ENCODE measurements around the gene HIF1AN.

The HIF1AN gene

GRCh38 chr10:100520811-100521210, 14.9 kb upstream of the HIF1AN start:
- in situ Hi-C loops (cut with MboI; ENCODE audit: low sequenced_read_pairs), result no loop called here

- in situ Hi-C loops (cut with MboI; ENCODE audit: low sequenced_read_pairs), result no loop called here
These were observed 13.5 kb upstream of the HIF1AN start for GRCh38 chr10:100522107-100522801.

- in situ Hi-C loops (cut with MboI; ENCODE audit: low sequenced_read_pairs), result no loop called here
These were observed 12.8 kb upstream of the HIF1AN start for GRCh38 chr10:100522945-100523344.

GRCh38 chr10:100524206-100524605, 11.5 kb upstream of the HIF1AN start:
- in situ Hi-C loops (cut with MboI; ENCODE audit: low sequenced_read_pairs), result no loop called here

GRCh38 chr10:100524638-100525037, 11.1 kb upstream of the HIF1AN start:
- in situ Hi-C loops (cut with MboI; ENCODE audit: low sequenced_read_pairs), result no loop called here

- in situ Hi-C loops (cut with MboI; ENCODE audit: low sequenced_read_pairs), result no loop called here
These were observed 7.4 kb upstream of the HIF1AN start for GRCh38 chr10:100528123-100528886.

GRCh38 chr10:100528921-100529474, 6.7 kb upstream of the HIF1AN start:
- in situ Hi-C loops (cut with MboI; ENCODE audit: low sequenced_read_pairs), result no loop called here

- in situ Hi-C loops (cut with MboI; ENCODE audit: low sequenced_read_pairs), result no loop called here
These were observed 6.1 kb upstream of the HIF1AN start, which contains the start of gene NDUFB8 for GRCh38 chr10:100529475-100530298. Gene NDUFB8 (minus strand): TSS chr10:100529871. CDS start chr10:100529851, 20 bp downstream.

- in situ Hi-C loops (cut with MboI; ENCODE audit: low sequenced_read_pairs), result no loop called here
These were observed 4.0 kb upstream of the HIF1AN start for GRCh38 chr10:100531761-100532160.

- in situ Hi-C loops (cut with MboI; ENCODE audit: low sequenced_read_pairs), result no loop called here
These were observed 1.0 kb upstream of the HIF1AN start for GRCh38 chr10:100534726-100535125.

GRCh38 chr10:100535338-100535714, 417 bp upstream of the HIF1AN start:
- in situ Hi-C loops (cut with MboI; ENCODE audit: low sequenced_read_pairs), result no loop called here

- in situ Hi-C loops (cut with MboI; ENCODE audit: low sequenced_read_pairs), result no loop called here
These were observed 1.7 kb downstream of the HIF1AN start for GRCh38 chr10:100537475-100537874.

- in situ Hi-C loops (cut with MboI; ENCODE audit: low sequenced_read_pairs), result no loop called here
These were observed 9.2 kb downstream of the HIF1AN start for GRCh38 chr10:100544950-100545349.

- in situ Hi-C loops (cut with MboI; ENCODE audit: low sequenced_read_pairs), result loop anchor here (10.0 kb wide), 1 partner anchor 324 kb away; no protein-coding TSS in a partner anchor
These were observed 15.5 kb downstream of the HIF1AN start for GRCh38 chr10:100551196-100551595.

GRCh38 chr10:100551738-100552137, 16.0 kb downstream of the HIF1AN start:
- in situ Hi-C loops (cut with MboI; ENCODE audit: low sequenced_read_pairs), result loop anchor here (10.0 kb wide), 1 partner anchor 323 kb away; no protein-coding TSS in a partner anchor

GRCh38 chr10:100553929-100554328, 18.2 kb downstream of the HIF1AN start:
- in situ Hi-C loops (cut with MboI; ENCODE audit: low sequenced_read_pairs), result loop anchor here (10.0 kb wide), 1 partner anchor 321 kb away; no protein-coding TSS in a partner anchor

- in situ Hi-C loops (cut with MboI; ENCODE audit: low sequenced_read_pairs), result loop anchor here (10.0 kb wide), 1 partner anchor 320 kb away; no protein-coding TSS in a partner anchor
These were observed 19.2 kb downstream of the HIF1AN start for GRCh38 chr10:100554902-100555301.

GRCh38 chr10:100560248-100560647, 24.5 kb downstream of the HIF1AN start:
- in situ Hi-C loops (cut with MboI; ENCODE audit: low sequenced_read_pairs), result loop anchor here (10.0 kb wide), 1 partner anchor 185 kb away; the partner anchor contains the start of gene PAX2

GRCh38 chr10:100561005-100561404, 25.3 kb downstream of the HIF1AN start:
- in situ Hi-C loops (cut with MboI; ENCODE audit: low sequenced_read_pairs), result loop anchor here (10.0 kb wide), 1 partner anchor 184 kb away; the partner anchor contains the start of gene PAX2

- in situ Hi-C loops (cut with MboI; ENCODE audit: low sequenced_read_pairs), result loop anchor here (10.0 kb wide), 1 partner anchor 183 kb away; the partner anchor contains the start of gene PAX2
These were observed 26.4 kb downstream of the HIF1AN start for GRCh38 chr10:100562008-100562672.

Measured in HL-60/S4 treated with phorbol 12-myristate 13-acetate at 8.2 ng/mL for 4 days and 3 days (cell line).